SU-DHL-6 (cell line): ENCODE results near the gene CHST1.

Experiments
- H2AFZ ChIP-seq: fragments of 200-600 bp; sonication (generic); 2 replicates; pipeline ENCODE4 v1.6.1; 2014; ENCODE audit warnings: low read depth, mild to moderate bottlenecking, moderate library complexity, mixed read lengths, antibody characterized with exemption, low read length; ENCODE audit not compliant: severe bottlenecking
- H3F3A ChIP-seq: fragments of 200-600 bp; shearing (Covaris generic); 2 replicates; pipeline ENCODE4 v1.6.0; 2016; ENCODE audit warnings: antibody characterized with exemption, mild to moderate bottlenecking; ENCODE audit not compliant: insufficient read depth
- H3K27ac ChIP-seq: fragments of 200-600 bp; sonication (generic); 2 replicates; pipeline ENCODE4 v1.5.1; 2016; ENCODE audit warnings: low read depth, mild to moderate bottlenecking, low read length, moderate library complexity, mixed read lengths
- H3K27me3 ChIP-seq: fragments of 200-600 bp; sonication (generic), shearing (Covaris generic); 2 replicates; pipeline ENCODE4 v1.6.0; 2014; ENCODE audit warnings: mild to moderate bottlenecking, low read length
- H3K36me3 ChIP-seq: fragments of 200-600 bp; sonication (generic); 2 replicates; pipeline ENCODE4 v1.6.1; 2014; ENCODE audit warnings: mild to moderate bottlenecking, low read length, mixed read lengths
- H3K4me2 ChIP-seq: fragments of 300-600, 200-600 bp; shearing (Covaris generic), sonication (generic); 2 replicates; pipeline ENCODE4 v1.6.0; 2014; ENCODE audit warnings: low read length, low read depth, mild to moderate bottlenecking; ENCODE audit not compliant: poor library complexity, severe bottlenecking
- H3K4me3 ChIP-seq: fragments of 200-600 bp; sonication (generic); 2 replicates; pipeline ENCODE4 v1.5.1; 2014; ENCODE audit warnings: antibody characterized with exemption, low read length, mild to moderate bottlenecking, mixed read lengths; ENCODE audit not compliant: insufficient read depth, poor library complexity, severe bottlenecking
- H3K79me2 ChIP-seq: fragments of 200-600 bp; sonication (generic); 2 replicates; pipeline ENCODE4 v1.6.1; 2014; ENCODE audit warnings: mild to moderate bottlenecking, low read length, moderate library complexity; ENCODE audit not compliant: insufficient read depth
- H3K9ac ChIP-seq: fragments of 200-600 bp; sonication (generic); 2 replicates; pipeline ENCODE4 v1.7.0; 2014; ENCODE audit warnings: mild to moderate bottlenecking, low read length
- H3K9me2 ChIP-seq: fragments of 200-600 bp; sonication (generic); replicated peaks from 2 replicates; pipeline ENCODE4 v1.6.1; 2014; ENCODE audit warnings: low read length; ENCODE audit not compliant: insufficient read depth
- H3K9me3 ChIP-seq: fragments of 200-600 bp; sonication (generic); 2 replicates; pipeline ENCODE4 v1.6.1; 2014; ENCODE audit warnings: low read length, mixed read lengths; ENCODE audit not compliant: insufficient read depth
- H4K20me1 ChIP-seq: fragments of 200-600 bp; sonication (generic); 2 replicates; pipeline ENCODE4 v1.6.1; 2014; ENCODE audit warnings: low read depth, mild to moderate bottlenecking, antibody characterized with exemption, low read length, moderate library complexity, mixed read lengths
- EZH2phosphoT487 ChIP-seq: fragments of 200-600 bp; sonication (generic), shearing (Covaris generic); conservative IDR thresholded peaks from 2 replicates; pipeline ENCODE4 v1.6.1; 2018; ENCODE audit warnings: mild to moderate bottlenecking, antibody characterized with exemption, low read length, moderate library complexity, mixed read lengths
- TF ChIP-seq, protein P1 (sequence below): fragments of 200-600 bp; sonication (generic); IDR thresholded peaks from one replicate; pipeline ENCODE4 v1.5.1; 2017; ENCODE audit warnings: antibody characterized with exemption, mild to moderate bottlenecking, low read length, moderate library complexity; ENCODE audit not compliant: insufficient read depth, poor library complexity, severe bottlenecking

Gene CHST1

DNA sequence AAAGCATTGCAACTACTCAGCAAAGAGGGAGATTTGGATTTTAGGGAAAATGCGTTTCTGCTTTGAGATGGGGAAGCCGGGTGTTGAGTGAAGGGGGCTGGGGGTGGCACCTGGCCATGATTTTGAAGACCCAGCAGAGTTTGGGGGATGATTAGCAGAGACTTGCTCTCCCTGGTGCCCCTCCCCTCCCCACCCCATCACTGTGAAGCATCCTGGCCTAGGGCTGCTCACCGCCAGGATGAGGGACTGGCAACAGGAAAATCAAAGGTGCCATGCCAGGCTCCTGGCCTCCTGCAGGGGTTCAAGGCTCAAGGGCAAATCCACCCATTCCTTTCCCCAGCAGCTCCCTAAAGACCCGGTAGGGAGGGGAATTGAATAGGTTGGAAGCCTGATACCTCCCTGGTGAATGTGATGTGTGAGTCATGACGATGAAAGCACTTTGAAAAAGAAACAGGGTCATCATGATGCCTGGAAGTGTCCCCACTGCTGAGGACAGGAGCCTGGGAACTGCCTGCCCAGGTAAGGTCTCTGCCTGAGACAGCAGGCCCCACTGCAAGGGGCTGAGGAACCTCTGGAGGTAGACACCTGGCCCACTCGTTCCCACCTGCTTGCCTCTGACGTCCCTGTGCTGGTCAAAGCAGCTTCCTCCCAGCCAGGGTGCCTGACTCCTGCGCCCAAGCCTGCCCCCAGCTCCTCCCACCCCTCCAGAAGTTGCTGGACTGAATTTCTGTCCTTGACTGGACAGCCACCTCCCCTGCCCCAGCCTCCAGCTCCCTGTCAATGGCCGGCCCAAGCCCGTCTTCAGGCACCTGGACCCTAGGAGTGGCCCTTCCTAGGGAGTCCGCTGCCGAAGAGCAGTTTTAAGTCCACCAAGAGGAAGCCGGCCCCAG lies 1.7 kb downstream of the CHST1 start:
- no peak overlapping the region for H3K9ac ChIP-seq
- H3K36me3 ChIP-seq = no peaks in the 10 kb centered on the region
- no peaks in the 10 kb centered on the region for H3K79me2 ChIP-seq
- H3K4me2 ChIP-seq = no peak overlapping the region
- no peaks in the 10 kb centered on the region for H3K9me3 ChIP-seq
- no peaks in the 10 kb centered on the region for H3F3A ChIP-seq
- H3K27me3 ChIP-seq = 0 out of 2 replicates have a peak, but pooled peaks cover 2% of the 10 kb centered on the region
- no peak overlapping the region for H3K27ac ChIP-seq
- no peak for TF ChIP-seq EZH2phosphoT487
- TF ChIP-seq, protein P1, sequence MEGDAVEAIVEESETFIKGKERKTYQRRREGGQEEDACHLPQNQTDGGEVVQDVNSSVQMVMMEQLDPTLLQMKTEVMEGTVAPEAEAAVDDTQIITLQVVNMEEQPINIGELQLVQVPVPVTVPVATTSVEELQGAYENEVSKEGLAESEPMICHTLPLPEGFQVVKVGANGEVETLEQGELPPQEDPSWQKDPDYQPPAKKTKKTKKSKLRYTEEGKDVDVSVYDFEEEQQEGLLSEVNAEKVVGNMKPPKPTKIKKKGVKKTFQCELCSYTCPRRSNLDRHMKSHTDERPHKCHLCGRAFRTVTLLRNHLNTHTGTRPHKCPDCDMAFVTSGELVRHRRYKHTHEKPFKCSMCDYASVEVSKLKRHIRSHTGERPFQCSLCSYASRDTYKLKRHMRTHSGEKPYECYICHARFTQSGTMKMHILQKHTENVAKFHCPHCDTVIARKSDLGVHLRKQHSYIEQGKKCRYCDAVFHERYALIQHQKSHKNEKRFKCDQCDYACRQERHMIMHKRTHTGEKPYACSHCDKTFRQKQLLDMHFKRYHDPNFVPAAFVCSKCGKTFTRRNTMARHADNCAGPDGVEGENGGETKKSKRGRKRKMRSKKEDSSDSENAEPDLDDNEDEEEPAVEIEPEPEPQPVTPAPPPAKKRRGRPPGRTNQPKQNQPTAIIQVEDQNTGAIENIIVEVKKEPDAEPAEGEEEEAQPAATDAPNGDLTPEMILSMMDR = no peak
- no peaks in the 10 kb centered on the region for H3K9me2 ChIP-seq
- H2AFZ ChIP-seq = no peak overlapping the region
- H4K20me1 ChIP-seq = no peaks in the 10 kb centered on the region
- H3K4me3 ChIP-seq = no peak overlapping the region

GRCh38 chr11:45662665-45663485 lies 2.5 kb downstream of the CHST1 start:
- H3K36me3 ChIP-seq = no peaks in the 10 kb centered on the region
- no peak for TF ChIP-seq EZH2phosphoT487
- TF ChIP-seq, protein P1 = no peak
- H3K9me2 ChIP-seq = no peaks in the 10 kb centered on the region
- H3K27me3 ChIP-seq = 0 out of 2 replicates have a peak, but pooled peaks cover 2% of the 10 kb centered on the region
- no peak overlapping the region for H3K9ac ChIP-seq
- H3K4me2 ChIP-seq = no peak overlapping the region
- H3K27ac ChIP-seq = no peak overlapping the region
- no peaks in the 10 kb centered on the region for H3K79me2 ChIP-seq
- no peak overlapping the region for H2AFZ ChIP-seq
- H3F3A ChIP-seq = no peaks in the 10 kb centered on the region
- no peaks in the 10 kb centered on the region for H4K20me1 ChIP-seq
- H3K9me3 ChIP-seq = no peaks in the 10 kb centered on the region
- no peak overlapping the region for H3K4me3 ChIP-seq

- Histone ChIP-seq H2AFZ (no peak overlapping the region), H3K4me2 (no peak overlapping the region), H4K20me1 (no peaks in the 10 kb centered on the region), H3K36me3 (no peaks in the 10 kb centered on the region), H3K27me3 (0 out of 2 replicates have a peak, but pooled peaks cover 2% of the 10 kb centered on the region), H3K27ac (no peak overlapping the region), H3K79me2 (no peaks in the 10 kb centered on the region), H3F3A (no peaks in the 10 kb centered on the region), H3K4me3 (no peak overlapping the region), H3K9me2 (no peaks in the 10 kb centered on the region), H3K9ac (no peak overlapping the region), H3K9me3 (no peaks in the 10 kb centered on the region)
- TF ChIP-seq, protein P1 = no peak
- no peak for TF ChIP-seq EZH2phosphoT487
These were observed 3.2 kb downstream of the CHST1 start for GRCh38 chr11:45662096-45662664.
